Measurements from ENCODE around the gene HRG. TPM values are rescaled to one million over a fixed set of nuclear protein-coding genes. Genes with fewer than 3 reads are reported as not detected.

HRG gene
- total RNA-seq, 4 donors from 2014 or later = not detected

GRCh38 chr3:186624598-186624997, 41.2 kb upstream of the HRG start:
- intact Hi-C loops (cut with DNase I) = no loop called here

GRCh38 chr3:186625600-186626042, 40.2 kb upstream of the HRG start:
- no peaks in the 10 kb centered on the region for H3K36me3 ChIP-seq

More at GRCh38 chr3:186624598-186624997, 41.2 kb upstream of the HRG start:
- Histone ChIP-seq H3K4me3 (no peak overlapping the region), H3K9me3 (no peaks in the 10 kb centered on the region), H3K27me3 (peaks cover 0 to 16% (median 0%) of the 10 kb centered on the region in 4 donors), H3K27ac (no peak overlapping the region), H3K36me3 (no peaks in the 10 kb centered on the region), H3K4me1 (no peaks in the 10 kb centered on the region)
- 68 to 75% methylated on average over 4 of the region's 4 CpGs for WGBS, 2 donors
- DNase-seq = no peak
- no peak for TF ChIP-seq CTCF (IDR thresholded peaks at IDR 0.05)
- no peak for TF ChIP-seq POLR2A (IDR thresholded peaks at IDR 0.05)

GRCh38 chr3:186626254-186626847, 39.5 kb upstream of the HRG start:
- no peak overlapping the region for H3K4me3 ChIP-seq
- intact Hi-C loops (cut with DNase I) = no loop called here
- H3K27me3 ChIP-seq = peaks cover 0 to 6% (median 0%) of the 10 kb centered on the region in 4 donors
- no peaks in the 10 kb centered on the region for H3K4me1 ChIP-seq
- H3K27ac ChIP-seq = peak overlapping the region in 1 of 4 donors; percentile 25
- no peaks in the 10 kb centered on the region for H3K9me3 ChIP-seq
- TF ChIP-seq POLR2A (IDR thresholded peaks at IDR 0.05) (no peak), CTCF (IDR thresholded peaks at IDR 0.05) (no peak)
- WGBS, 2 donors = 55 to 60% methylated on average over 7 of the region's 7 CpGs
- no peak for DNase-seq
- H3K36me3 ChIP-seq = no peaks in the 10 kb centered on the region

More at GRCh38 chr3:186625600-186626042, 40.2 kb upstream of the HRG start:
- no peak overlapping the region for H3K27ac ChIP-seq
- no peak for DNase-seq
- H3K4me3 ChIP-seq = no peak overlapping the region
- 64 to 77% methylated on average over 4 of the region's 4 CpGs for WGBS, 2 donors
- TF ChIP-seq CTCF (IDR thresholded peaks at IDR 0.05) (no peak), POLR2A (IDR thresholded peaks at IDR 0.05) (no peak)
- no peaks in the 10 kb centered on the region for H3K4me1 ChIP-seq
- peaks cover 0 to 9% (median 0%) of the 10 kb centered on the region in 4 donors for H3K27me3 ChIP-seq
- intact Hi-C loops (cut with DNase I) = no loop called here
- no peaks in the 10 kb centered on the region for H3K9me3 ChIP-seq

GRCh38 chr3:186627852-186628414, 37.9 kb upstream of the HRG start:
- H3K27ac ChIP-seq = no peak overlapping the region
- no peak overlapping the region for H3K4me3 ChIP-seq
- H3K4me1 ChIP-seq = peaks cover 0 to 1% (median 0%) of the 10 kb centered on the region in 3 donors
- intact Hi-C loops (cut with DNase I) = no loop called here
- 93 to 95% methylated on average over 7 of the region's 7 CpGs for WGBS, 2 donors
- TF ChIP-seq POLR2A (IDR thresholded peaks at IDR 0.05) = no peak
- TF ChIP-seq CTCF (IDR thresholded peaks at IDR 0.05) = no peak
- DNase-seq = no peak
- H3K27me3 ChIP-seq = peaks cover 0 to 6% (median 0%) of the 10 kb centered on the region in 4 donors
- H3K9me3 ChIP-seq = no peaks in the 10 kb centered on the region
- H3K36me3 ChIP-seq = no peaks in the 10 kb centered on the region

- DNase-seq = no peak
- intact Hi-C loops (cut with DNase I) = no loop called here
- H3K27me3 ChIP-seq = peaks cover 0 to 6% (median 0%) of the 10 kb centered on the region in 4 donors
- TF ChIP-seq POLR2A (IDR thresholded peaks at IDR 0.05) (no peak), CTCF (IDR thresholded peaks at IDR 0.05) (no peak)
- WGBS, 2 donors = 74 to 81% methylated on average over 6 to 7 of the region's 7 CpGs
- H3K27ac ChIP-seq = no peak overlapping the region
- H3K4me3 ChIP-seq = no peak overlapping the region
- peaks cover 0 to 9% (median 0%) of the 10 kb centered on the region in 3 donors for H3K4me1 ChIP-seq
- H3K36me3 ChIP-seq = no peaks in the 10 kb centered on the region
- H3K9me3 ChIP-seq = no peaks in the 10 kb centered on the region
These were observed 37.1 kb upstream of the HRG start for GRCh38 chr3:186628756-186629155.

Measured in esophagus squamous epithelium (tissue), 5 donors.